ENCODE results near the gene ZNF800. TPM values are rescaled to one million over a fixed set of nuclear protein-coding genes. Genes with fewer than 3 reads are reported as not detected.

ZNF800 gene
- total RNA-seq, 1 experiment from 2014 or later = 36.5 TPM

DNA sequence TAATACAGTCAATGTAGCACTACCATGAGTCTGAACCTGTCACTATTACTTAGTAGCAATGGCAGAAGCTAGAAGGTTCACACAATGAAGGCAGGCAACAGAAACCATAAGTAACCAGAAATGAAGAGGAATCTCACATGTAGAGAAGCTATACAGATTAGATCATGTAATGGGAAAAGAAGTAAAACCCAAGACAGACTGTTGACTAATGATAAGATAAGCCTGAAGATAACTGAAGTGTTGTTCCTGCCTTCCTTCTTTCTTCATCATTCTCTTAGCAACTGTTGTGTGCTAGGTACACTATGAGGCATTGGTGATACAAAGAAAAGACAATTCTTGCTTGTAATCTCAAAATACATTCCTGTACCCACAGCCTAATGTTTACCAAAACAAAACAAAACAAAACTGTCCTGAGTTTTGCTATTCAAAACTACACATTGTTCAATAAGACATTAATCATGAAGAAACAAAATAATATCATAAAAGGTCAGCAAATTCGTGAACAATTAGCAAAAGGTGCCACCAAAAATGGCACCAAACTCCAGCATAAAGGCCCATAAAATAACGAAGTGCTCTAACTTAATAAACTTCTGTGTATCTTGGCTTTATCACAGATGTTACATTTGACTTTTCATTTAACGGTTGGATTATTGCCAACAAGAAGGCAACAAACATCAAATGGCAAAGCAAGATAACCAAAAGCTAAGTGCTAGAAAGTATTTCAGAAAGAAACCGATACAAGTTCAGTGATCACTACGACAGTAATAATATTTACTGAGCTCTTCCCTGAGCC is 27.1 kb downstream of the ZNF800 start:
- intact Hi-C loops (cut with micrococcal nuclease; ENCODE audit: unreplicated experiment) = no loop called here
- Mint-ChIP-seq H3K27me3 (ENCODE audit: unreplicated experiment) (no peaks in the 10 kb centered on the region), H3K9me3 (ENCODE audit: low read depth, unreplicated experiment) (no peaks in the 10 kb centered on the region)

DNA sequence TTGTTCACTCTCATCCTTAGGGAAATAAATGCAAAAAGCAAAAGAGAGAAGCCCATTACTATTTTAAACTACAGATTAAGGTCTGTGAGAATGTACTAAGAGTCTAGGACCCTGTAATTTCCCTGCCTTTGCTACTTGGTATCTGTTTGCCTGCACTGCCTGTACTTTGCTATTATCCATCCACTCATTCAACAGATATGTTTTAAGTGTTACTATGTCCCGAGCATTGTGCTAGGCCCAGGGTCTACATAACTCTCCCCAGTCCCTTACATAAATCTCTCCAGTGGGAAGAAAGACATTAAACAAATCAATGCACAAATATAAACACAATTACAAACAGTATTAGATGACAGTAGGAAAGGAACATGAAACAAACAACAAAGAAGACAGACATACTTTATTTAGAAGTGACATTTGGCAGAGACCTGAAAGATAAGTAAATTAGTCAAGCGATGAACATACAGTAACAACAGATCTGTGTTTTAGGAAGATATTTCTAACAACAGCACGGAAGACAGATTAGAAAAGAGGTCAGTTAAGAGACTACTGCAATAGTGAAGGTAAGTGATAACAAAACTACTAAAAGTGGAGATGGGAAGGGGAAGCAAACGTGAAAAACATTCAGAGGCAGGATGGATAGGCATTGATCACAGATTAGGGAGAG is 30.0 kb downstream of the ZNF800 start:
- H3K27ac Mint-ChIP-seq (ENCODE audit: unreplicated experiment) = no peak overlapping the region
- H3K36me3 Mint-ChIP-seq (ENCODE audit: insufficient read depth, unreplicated experiment) = no peaks in the 10 kb centered on the region
- no TSS peak for BruUV-seq (replicated peaks)
- CTCF ChIA-PET = no interaction called here
- H3K9me3 Mint-ChIP-seq (ENCODE audit: low read depth, unreplicated experiment) = no peaks in the 10 kb centered on the region
- DNase-seq = no peak
- no peak overlapping the region for H3K4me3 Mint-ChIP-seq (ENCODE audit: low read depth, unreplicated experiment)
- no peaks in the 10 kb centered on the region for H3K27me3 Mint-ChIP-seq (ENCODE audit: unreplicated experiment)
- TF ChIP-seq, protein P1, sequence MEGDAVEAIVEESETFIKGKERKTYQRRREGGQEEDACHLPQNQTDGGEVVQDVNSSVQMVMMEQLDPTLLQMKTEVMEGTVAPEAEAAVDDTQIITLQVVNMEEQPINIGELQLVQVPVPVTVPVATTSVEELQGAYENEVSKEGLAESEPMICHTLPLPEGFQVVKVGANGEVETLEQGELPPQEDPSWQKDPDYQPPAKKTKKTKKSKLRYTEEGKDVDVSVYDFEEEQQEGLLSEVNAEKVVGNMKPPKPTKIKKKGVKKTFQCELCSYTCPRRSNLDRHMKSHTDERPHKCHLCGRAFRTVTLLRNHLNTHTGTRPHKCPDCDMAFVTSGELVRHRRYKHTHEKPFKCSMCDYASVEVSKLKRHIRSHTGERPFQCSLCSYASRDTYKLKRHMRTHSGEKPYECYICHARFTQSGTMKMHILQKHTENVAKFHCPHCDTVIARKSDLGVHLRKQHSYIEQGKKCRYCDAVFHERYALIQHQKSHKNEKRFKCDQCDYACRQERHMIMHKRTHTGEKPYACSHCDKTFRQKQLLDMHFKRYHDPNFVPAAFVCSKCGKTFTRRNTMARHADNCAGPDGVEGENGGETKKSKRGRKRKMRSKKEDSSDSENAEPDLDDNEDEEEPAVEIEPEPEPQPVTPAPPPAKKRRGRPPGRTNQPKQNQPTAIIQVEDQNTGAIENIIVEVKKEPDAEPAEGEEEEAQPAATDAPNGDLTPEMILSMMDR (IDR thresholded peaks at IDR 0.05; ENCODE audit: unreplicated experiment) = no peak
- no peaks in the 10 kb centered on the region for H3K4me1 Mint-ChIP-seq (ENCODE audit: low read depth, unreplicated experiment)
- intact Hi-C loops (cut with micrococcal nuclease; ENCODE audit: unreplicated experiment) = no loop called here

More for the DNA sequence above, 27.1 kb downstream of the ZNF800 start:
- H3K36me3 Mint-ChIP-seq (ENCODE audit: insufficient read depth, unreplicated experiment) = no peaks in the 10 kb centered on the region
- no peak overlapping the region for H3K4me3 Mint-ChIP-seq (ENCODE audit: low read depth, unreplicated experiment)
- H3K27ac Mint-ChIP-seq (ENCODE audit: unreplicated experiment) = no peak overlapping the region
- DNase-seq = no peak
- TF ChIP-seq, protein P1 (IDR thresholded peaks at IDR 0.05; ENCODE audit: unreplicated experiment) = no peak
- no peaks in the 10 kb centered on the region for H3K4me1 Mint-ChIP-seq (ENCODE audit: low read depth, unreplicated experiment)
- BruUV-seq (replicated peaks) = no TSS peak
- CTCF ChIA-PET = no interaction called here

DNA sequence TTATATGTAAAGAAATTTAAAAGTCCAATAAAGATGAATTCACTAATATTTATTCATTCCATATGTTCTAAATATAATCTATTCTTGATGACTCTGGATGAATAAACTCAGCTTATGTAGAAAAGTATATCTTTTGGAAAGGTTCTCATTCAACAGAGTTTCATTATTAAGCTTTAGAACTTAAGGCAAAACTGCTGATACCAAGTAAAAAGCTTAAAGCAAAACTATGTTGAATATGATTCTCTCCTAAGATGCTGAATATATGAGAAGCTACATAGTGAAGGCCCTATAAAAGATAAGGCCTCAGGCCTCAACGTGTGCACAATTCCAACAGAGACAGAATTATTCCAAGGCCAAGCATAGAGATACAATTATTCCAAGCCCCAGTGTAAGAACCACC is 30.8 kb downstream of the ZNF800 start:
- BruUV-seq (replicated peaks) = no TSS peak
- H3K27me3 Mint-ChIP-seq (ENCODE audit: unreplicated experiment) = no peaks in the 10 kb centered on the region
- H3K4me3 Mint-ChIP-seq (ENCODE audit: low read depth, unreplicated experiment) = no peak overlapping the region
- no peaks in the 10 kb centered on the region for H3K4me1 Mint-ChIP-seq (ENCODE audit: low read depth, unreplicated experiment)
- intact Hi-C loops (cut with micrococcal nuclease; ENCODE audit: unreplicated experiment) = no loop called here
- CTCF ChIA-PET = no interaction called here
- H3K36me3 Mint-ChIP-seq (ENCODE audit: insufficient read depth, unreplicated experiment) = no peaks in the 10 kb centered on the region
- no peak overlapping the region for H3K27ac Mint-ChIP-seq (ENCODE audit: unreplicated experiment)
- DNase-seq = no peak
- no peaks in the 10 kb centered on the region for H3K9me3 Mint-ChIP-seq (ENCODE audit: low read depth, unreplicated experiment)
- TF ChIP-seq, protein P1 (IDR thresholded peaks at IDR 0.05; ENCODE audit: unreplicated experiment) = no peak

DNA sequence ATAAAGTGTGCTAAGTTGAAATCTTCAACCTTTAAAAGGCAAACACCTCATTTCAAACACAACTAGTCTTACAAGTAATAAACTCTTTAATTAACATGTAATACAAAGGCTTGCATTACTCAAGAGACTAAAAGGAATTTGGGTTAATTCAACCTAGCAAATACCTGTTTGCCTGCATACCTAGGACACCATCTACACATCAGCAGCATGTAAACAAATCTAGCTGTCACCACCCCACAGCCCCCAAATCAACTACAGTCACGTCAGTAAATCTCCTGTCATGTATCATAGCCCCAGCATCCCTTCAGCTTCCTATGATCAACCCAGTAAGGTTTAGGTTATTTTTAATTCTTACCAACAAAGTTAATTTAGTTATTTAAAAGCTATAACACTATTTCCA is 33.5 kb downstream of the ZNF800 start:
- Mint-ChIP-seq H3K36me3 (ENCODE audit: insufficient read depth, unreplicated experiment) (no peaks in the 10 kb centered on the region), H3K4me1 (ENCODE audit: low read depth, unreplicated experiment) (no peaks in the 10 kb centered on the region), H3K27me3 (ENCODE audit: unreplicated experiment) (no peaks in the 10 kb centered on the region), H3K9me3 (ENCODE audit: low read depth, unreplicated experiment) (no peaks in the 10 kb centered on the region), H3K4me3 (ENCODE audit: low read depth, unreplicated experiment) (no peak overlapping the region), H3K27ac (ENCODE audit: unreplicated experiment) (no peak overlapping the region)
- intact Hi-C loops (cut with micrococcal nuclease; ENCODE audit: unreplicated experiment) = no loop called here
- CTCF ChIA-PET = no interaction called here
- no TSS peak for BruUV-seq (replicated peaks)
- TF ChIP-seq, protein P1 (IDR thresholded peaks at IDR 0.05; ENCODE audit: unreplicated experiment) = no peak
- DNase-seq = no peak
